ENCODE results near the gene FAM187B.

- TF ChIP-seq CEBPB (IDR thresholded peaks at IDR 0.05; ENCODE audit: low read depth, low read length) (no peak), MXI1 (IDR thresholded peaks at IDR 0.05; ENCODE audit: borderline replicate concordance, low read depth, low read length) (no peak), SMC3 (IDR thresholded peaks at IDR 0.05; ENCODE audit: low read depth, low read length) (no peak), RFX5 (IDR thresholded peaks at IDR 0.05; ENCODE audit: low read depth, low read length) (no peak), POLR2A (IDR thresholded peaks at IDR 0.05; ENCODE audit: low read depth, low read length) (no peak), BHLHE40 (IDR thresholded peaks at IDR 0.05; ENCODE audit: low read depth, low read length) (no peak)
- TF ChIP-seq, protein P1, sequence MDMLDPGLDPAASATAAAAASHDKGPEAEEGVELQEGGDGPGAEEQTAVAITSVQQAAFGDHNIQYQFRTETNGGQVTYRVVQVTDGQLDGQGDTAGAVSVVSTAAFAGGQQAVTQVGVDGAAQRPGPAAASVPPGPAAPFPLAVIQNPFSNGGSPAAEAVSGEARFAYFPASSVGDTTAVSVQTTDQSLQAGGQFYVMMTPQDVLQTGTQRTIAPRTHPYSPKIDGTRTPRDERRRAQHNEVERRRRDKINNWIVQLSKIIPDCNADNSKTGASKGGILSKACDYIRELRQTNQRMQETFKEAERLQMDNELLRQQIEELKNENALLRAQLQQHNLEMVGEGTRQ (IDR thresholded peaks at IDR 0.05; ENCODE audit: low read depth, low read length), result no peak
- TF ChIP-seq, protein P2, sequence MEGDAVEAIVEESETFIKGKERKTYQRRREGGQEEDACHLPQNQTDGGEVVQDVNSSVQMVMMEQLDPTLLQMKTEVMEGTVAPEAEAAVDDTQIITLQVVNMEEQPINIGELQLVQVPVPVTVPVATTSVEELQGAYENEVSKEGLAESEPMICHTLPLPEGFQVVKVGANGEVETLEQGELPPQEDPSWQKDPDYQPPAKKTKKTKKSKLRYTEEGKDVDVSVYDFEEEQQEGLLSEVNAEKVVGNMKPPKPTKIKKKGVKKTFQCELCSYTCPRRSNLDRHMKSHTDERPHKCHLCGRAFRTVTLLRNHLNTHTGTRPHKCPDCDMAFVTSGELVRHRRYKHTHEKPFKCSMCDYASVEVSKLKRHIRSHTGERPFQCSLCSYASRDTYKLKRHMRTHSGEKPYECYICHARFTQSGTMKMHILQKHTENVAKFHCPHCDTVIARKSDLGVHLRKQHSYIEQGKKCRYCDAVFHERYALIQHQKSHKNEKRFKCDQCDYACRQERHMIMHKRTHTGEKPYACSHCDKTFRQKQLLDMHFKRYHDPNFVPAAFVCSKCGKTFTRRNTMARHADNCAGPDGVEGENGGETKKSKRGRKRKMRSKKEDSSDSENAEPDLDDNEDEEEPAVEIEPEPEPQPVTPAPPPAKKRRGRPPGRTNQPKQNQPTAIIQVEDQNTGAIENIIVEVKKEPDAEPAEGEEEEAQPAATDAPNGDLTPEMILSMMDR (conservative IDR thresholded peaks at IDR 0.05; ENCODE audit: low read depth, low read length), result no peak
These were observed 8.3 kb upstream of the FAM187B start for GRCh38 chr19:35236638-35237400.
